ENCODE results near the gene DHRS4.
"Not testable (repeated sequence)": the region's sequence is repeated elsewhere in the genome, so short reads cannot be mapped to it uniquely, and the experiment has no call there.

GRCh38 chr14:23951136-23951466 lies 2.5 kb upstream of the DHRS4 start:
- not testable (repeated sequence) for TF ChIP-seq CTCF, POLR2A (IDR thresholded peaks at IDR 0.05)

All from lower leg skin (tissue), 3 donors.